GM06990 (cell line): ENCODE results near the gene SNX30.

Experiments
- DNase-seq: peaks from one replicate; pipeline ENCODE4 v3.0.0-alpha.2; 2011; ENCODE audit not compliant: insufficient read length; ENCODE audit errors: extremely low read depth
- H3K27me3 ChIP-seq: replicated peaks from 2 replicates; pipeline ENCODE4 v1.6.0; 2011; ENCODE audit warnings: low read length; ENCODE audit not compliant: control insufficient read depth, insufficient read depth
- H3K36me3 ChIP-seq: 2 replicates; pipeline ENCODE4 v1.5.1; 2011; ENCODE audit warnings: low read length; ENCODE audit not compliant: control insufficient read depth, insufficient read depth
- H3K4me3 ChIP-seq: replicated peaks from 2 replicates; pipeline ENCODE4 v1.5.1; 2011; ENCODE audit warnings: low read depth, mild to moderate bottlenecking, control low read depth, low read length
- TF ChIP-seq, protein P1 (sequence below): IDR thresholded peaks from 2 replicates; pipeline ENCODE4 v1.5.1; 2011; ENCODE audit warnings: low read length, control low read depth, mild to moderate bottlenecking, inconsistent platforms; ENCODE audit not compliant: insufficient read depth, poor library complexity, severe bottlenecking

Gene SNX30

DNA sequence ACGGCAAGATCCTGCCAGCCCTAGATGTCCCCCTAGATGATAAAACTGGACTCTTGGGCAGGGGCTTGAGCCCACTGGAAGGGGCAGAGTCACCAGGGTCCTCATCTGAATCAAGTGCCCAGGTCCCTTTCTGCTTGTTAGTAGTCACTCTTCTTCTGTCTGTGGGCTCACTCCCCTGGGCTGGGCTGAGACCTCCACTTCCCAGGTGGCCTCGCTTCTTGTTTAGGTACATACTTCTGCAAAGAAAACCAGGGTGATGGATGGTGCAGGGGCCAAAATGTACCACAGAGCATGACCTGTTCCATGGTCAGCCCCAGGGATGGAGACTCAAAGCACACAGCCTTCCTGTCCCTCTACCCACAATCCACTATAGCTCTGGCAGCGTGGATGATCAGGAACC is 141.0 kb downstream of the SNX30 start:
- TF ChIP-seq, protein P1, sequence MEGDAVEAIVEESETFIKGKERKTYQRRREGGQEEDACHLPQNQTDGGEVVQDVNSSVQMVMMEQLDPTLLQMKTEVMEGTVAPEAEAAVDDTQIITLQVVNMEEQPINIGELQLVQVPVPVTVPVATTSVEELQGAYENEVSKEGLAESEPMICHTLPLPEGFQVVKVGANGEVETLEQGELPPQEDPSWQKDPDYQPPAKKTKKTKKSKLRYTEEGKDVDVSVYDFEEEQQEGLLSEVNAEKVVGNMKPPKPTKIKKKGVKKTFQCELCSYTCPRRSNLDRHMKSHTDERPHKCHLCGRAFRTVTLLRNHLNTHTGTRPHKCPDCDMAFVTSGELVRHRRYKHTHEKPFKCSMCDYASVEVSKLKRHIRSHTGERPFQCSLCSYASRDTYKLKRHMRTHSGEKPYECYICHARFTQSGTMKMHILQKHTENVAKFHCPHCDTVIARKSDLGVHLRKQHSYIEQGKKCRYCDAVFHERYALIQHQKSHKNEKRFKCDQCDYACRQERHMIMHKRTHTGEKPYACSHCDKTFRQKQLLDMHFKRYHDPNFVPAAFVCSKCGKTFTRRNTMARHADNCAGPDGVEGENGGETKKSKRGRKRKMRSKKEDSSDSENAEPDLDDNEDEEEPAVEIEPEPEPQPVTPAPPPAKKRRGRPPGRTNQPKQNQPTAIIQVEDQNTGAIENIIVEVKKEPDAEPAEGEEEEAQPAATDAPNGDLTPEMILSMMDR = no peak
- Histone ChIP-seq H3K4me3 (no peak overlapping the region), H3K27me3 (no peaks in the 10 kb centered on the region), H3K36me3 (no peaks in the 10 kb centered on the region)
- no peak for DNase-seq

DNA sequence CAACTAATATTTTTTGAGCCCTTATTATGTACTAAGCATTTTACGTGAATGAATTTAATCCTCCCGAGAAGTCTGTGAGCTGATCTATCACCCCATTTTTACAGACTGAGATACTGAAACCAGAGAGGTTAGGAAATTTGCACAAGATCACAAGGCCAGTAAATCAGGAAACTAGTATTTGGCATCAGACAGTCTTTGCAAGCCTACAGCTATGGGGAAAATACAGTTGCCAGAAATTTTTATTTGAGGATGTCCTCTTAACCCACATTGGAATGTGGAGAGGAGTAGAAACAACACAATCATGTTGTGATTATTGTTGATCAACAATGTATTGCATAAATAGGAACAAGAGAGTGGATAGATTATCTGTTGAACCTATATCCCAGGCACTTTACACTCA is 142.4 kb downstream of the SNX30 start:
- H3K27me3 ChIP-seq = no peaks in the 10 kb centered on the region
- no peak for DNase-seq
- TF ChIP-seq, protein P1 = no peak
- H3K36me3 ChIP-seq = no peaks in the 10 kb centered on the region
- no peak overlapping the region for H3K4me3 ChIP-seq

DNA sequence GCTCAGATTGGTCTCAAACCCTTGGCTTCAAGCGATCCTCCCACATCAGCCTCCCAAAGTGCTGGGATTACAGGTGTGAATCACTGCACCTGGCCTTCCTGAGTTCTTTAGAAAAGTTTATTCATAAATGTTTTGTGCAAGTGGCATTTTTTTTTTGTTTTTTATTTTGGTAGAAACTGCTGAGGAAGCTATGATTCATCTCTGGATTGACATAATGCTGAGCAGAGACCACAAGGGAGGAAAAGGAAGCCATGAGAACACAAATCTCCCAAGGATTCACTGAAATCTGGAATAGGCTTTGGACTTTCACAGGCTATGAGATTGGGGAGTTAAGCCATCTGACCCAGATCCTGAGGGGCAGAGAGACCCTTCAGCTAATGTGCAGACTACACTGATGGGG is 143.5 kb downstream of the SNX30 start:
- Histone ChIP-seq H3K4me3 (no peak overlapping the region), H3K36me3 (no peaks in the 10 kb centered on the region), H3K27me3 (no peaks in the 10 kb centered on the region)
- TF ChIP-seq, protein P1 = no peak
- DNase-seq = no peak

DNA sequence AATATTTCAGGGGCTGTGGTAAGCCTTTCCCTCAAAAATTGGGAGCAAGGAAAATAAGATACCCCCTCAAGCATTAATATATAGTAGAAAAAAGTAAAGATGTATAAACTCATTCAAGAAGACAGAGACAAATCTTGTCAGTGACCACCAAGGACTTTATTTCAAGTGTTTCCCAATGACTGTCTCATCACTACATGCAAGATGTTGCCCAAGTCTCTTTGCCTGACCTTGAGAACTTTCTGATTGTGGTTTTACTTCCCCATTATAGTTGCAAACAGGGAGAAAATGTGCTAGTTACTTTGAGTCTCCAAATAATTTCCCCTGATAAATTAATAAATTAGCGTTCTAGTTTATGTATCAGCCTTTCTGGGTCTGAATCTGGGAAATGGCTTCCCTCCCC is 144.1 kb downstream of the SNX30 start:
- Histone ChIP-seq H3K4me3 (no peak overlapping the region), H3K36me3 (no peaks in the 10 kb centered on the region), H3K27me3 (no peaks in the 10 kb centered on the region)
- TF ChIP-seq, protein P1 = no peak
- DNase-seq = no peak

DNA sequence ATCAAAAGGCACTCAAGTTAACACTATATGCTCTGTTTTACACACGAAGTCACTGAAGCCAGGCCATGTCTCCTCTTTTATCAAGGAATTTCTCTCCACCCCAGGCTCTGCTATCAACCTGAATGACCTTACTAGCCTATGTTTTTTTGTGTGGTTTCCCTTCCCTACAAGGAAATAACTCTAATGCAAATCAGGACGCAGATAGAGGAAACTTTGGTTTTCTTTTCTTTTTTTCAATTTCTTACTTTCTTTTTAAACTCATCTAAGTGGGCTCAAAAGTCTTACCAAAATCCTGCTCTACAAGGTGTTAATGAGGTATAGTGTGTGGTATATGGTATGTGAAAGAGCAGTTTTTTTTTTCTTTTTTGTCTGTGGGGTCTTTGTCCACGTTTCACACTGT is 145.6 kb downstream of the SNX30 start:
- DNase-seq = no peak
- TF ChIP-seq, protein P1 = no peak

DNA sequence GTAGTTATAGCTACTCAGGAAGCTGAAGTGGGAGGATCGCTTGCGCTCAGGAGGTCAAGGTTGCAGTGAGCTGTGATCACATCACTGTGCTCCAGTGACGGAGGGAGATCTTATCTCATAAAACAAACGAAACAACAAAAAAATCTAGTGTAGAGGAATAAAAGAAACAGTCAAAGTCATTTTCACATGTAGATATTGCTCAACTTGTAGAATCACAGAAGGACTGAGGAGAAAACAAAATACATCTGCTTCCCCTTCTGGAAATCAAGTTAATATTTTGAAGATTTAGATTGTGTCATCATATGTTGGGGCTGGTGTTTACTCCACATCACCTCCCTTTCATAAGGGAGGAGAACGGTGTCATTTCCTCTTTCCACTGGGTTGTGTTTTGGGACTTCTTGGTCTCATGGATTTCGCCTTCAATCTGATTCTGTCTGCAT is 148.3 kb downstream of the SNX30 start:
- no peak for DNase-seq
- no peak overlapping the region for H3K4me3 ChIP-seq
- TF ChIP-seq, protein P1 = no peak
- no peaks in the 10 kb centered on the region for H3K36me3 ChIP-seq
- H3K27me3 ChIP-seq = no peaks in the 10 kb centered on the region

More for the DNA sequence above, 145.6 kb downstream of the SNX30 start:
- Histone ChIP-seq H3K36me3 (no peaks in the 10 kb centered on the region), H3K4me3 (no peak overlapping the region), H3K27me3 (no peaks in the 10 kb centered on the region)
